Right lobe of liver (tissue), 4 donors: ENCODE results near the gene RNF5.

ENCODE experiments used
- CTCF ChIP-seq, 4 donors: fragments of 200-600 bp in 3 of 4; fragments of 450-650 bp in 1 of 4; IDR thresholded peaks; one replicate each; pipeline versions ENCODE4 v1.5.1 to v1.8.0; 2016 to 2022; ENCODE audit warnings: antibody characterized with exemption in 4 of 4, mild to moderate bottlenecking in 2 of 4
- POLR2A ChIP-seq: fragments of 450-650 bp; IDR thresholded peaks from one replicate; pipeline ENCODE4 v1.6.1; 2017; ENCODE audit warnings: antibody characterized with exemption, mild to moderate bottlenecking
- donor health status: DM: no; HTN: no; CAD: no.
- donor health status: DM: no; HTN: no; CAD: no.
- donor health status: DM: no; HTN: yes; CAD: no.

- TF ChIP-seq CTCF (IDR thresholded peaks at IDR 0.05) = no peak
- TF ChIP-seq POLR2A = no peak
Measured at GRCh38 chr6:32216998-32217397, 38.8 kb downstream of the RNF5 start.
